AG09309 (cell line): ENCODE data around the gene SNRNP200.

Experiments used
- DNase-seq: peaks from one replicate; pipeline ENCODE4 v3.0.0-alpha.2; 2010; ENCODE audit warnings: low read depth
- H3K4me3 ChIP-seq: 2 replicates; pipeline ENCODE4 v1.5.1; 2011; ENCODE audit warnings: mild to moderate bottlenecking, low read depth, low read length, moderate library complexity; ENCODE audit not compliant: control insufficient read depth
- TF ChIP-seq, protein P1 (sequence below): IDR thresholded peaks from 2 replicates; pipeline ENCODE4 v1.5.1; 2011; ENCODE audit warnings: mild to moderate bottlenecking, low read depth, low read length, inconsistent platforms; ENCODE audit not compliant: insufficient read depth, control insufficient read depth; ENCODE audit errors: missing control alignments

Gene SNRNP200

DNA sequence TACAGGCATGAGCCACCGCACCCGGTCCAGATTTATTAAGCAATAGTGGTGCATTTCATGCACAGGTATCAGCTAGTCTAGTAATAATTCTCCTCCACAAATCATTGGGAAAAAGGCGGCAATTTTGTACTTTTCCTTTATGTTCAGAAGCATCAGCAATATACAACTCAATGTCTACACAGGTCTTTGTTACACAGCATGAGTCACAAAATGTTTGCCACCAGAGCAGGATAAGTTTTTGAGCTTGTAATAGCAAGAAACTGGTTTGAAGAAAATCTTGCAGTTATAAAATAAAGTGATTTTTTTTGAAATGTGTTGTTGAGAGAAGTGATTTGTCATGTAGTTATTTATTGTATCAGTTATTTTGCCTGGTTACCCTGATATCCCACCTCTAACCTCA, 15.0 kb upstream of the SNRNP200 start:
- TF ChIP-seq, protein P1, sequence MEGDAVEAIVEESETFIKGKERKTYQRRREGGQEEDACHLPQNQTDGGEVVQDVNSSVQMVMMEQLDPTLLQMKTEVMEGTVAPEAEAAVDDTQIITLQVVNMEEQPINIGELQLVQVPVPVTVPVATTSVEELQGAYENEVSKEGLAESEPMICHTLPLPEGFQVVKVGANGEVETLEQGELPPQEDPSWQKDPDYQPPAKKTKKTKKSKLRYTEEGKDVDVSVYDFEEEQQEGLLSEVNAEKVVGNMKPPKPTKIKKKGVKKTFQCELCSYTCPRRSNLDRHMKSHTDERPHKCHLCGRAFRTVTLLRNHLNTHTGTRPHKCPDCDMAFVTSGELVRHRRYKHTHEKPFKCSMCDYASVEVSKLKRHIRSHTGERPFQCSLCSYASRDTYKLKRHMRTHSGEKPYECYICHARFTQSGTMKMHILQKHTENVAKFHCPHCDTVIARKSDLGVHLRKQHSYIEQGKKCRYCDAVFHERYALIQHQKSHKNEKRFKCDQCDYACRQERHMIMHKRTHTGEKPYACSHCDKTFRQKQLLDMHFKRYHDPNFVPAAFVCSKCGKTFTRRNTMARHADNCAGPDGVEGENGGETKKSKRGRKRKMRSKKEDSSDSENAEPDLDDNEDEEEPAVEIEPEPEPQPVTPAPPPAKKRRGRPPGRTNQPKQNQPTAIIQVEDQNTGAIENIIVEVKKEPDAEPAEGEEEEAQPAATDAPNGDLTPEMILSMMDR, result no peak
- H3K4me3 ChIP-seq, result no peak overlapping the region
- DNase-seq, result no peak

DNA sequence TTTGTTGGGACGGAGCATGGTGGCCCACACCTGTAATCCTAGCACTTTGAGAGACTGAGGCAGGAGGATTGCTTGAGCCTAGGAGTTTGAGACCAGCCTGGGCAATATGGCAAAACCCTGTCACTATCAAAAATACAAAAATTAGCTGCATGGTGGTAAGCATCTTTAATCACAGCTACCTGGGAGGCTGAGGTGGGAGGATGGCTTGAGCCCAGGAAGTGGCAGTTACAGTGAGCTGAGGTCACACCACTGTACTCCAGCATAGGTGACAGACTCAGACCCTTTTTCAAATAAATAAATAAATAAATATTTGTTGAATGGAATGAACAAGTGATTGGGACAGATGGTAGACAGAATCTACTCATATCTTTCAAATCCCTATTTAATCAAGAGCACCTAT, 14.1 kb upstream of the SNRNP200 start:
- TF ChIP-seq, protein P1, result no peak

DNA sequence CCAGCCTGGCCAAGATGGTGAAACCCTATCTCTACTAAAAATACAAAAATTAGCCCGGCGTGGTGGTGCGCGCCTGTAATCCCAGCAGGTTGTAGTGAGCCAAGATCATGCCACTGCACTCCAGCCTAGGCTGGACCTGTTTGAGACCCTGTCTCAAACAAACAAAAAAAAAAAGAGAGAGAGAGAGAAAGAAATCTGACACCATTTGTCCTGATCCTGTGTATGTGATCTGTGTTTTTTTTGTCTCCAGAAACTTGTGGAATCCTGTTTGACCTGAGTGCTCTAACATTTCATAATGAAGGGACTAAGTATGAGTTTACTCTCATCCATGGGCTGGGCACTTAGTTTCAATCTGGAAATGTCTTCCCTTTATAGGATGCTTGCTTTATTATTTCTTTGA, 13.4 kb upstream of the SNRNP200 start:
- no peak overlapping the region for H3K4me3 ChIP-seq
- DNase-seq, result no peak
- TF ChIP-seq, protein P1, result no peak

More for the DNA sequence above, 14.1 kb upstream of the SNRNP200 start:
- no peak overlapping the region for H3K4me3 ChIP-seq
- no peak for DNase-seq

DNA sequence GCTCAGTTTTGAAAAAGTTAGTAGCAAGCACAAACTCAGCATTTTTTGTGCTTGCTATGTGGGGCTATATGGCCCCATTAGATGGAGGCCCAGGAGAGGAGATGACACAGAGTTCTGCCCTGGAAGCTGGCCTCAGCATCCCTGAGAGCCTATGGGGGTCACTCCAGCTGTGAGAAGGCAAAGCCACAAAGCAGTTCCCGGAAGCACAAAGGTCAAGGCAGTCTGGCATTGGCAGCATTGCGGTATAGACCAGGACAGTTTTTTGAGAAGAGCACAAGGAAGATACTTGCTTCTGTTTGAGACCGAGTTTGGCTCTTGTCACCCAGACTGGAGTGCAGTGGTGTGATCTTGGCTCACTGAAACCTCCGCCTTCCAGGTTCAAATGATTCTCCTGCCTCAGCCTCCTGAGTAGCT, 12.2 kb upstream of the SNRNP200 start:
- no peak for DNase-seq
- H3K4me3 ChIP-seq, result no peak overlapping the region
- TF ChIP-seq, protein P1, result no peak

DNA sequence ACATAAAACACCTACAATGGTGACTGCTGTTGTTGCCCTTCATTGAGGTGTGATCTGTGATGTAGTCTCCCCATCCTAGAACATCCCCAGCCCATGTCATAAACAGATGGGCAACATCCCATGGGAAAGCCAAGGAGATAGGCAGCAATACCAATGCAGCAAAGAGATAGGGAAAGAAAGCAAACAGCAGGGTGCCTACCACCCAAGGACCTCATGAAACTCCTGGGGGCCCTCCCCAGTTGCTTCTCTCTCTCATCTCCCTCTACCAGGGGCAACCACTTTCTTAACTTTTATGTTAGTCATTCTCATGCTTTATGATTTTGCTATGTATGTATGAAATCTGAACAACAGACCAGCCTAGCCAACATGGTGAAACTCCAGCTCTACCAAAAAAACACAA, 11.7 kb upstream of the SNRNP200 start:
- H3K4me3 ChIP-seq, result no peak overlapping the region
- DNase-seq, result no peak
- TF ChIP-seq, protein P1, result no peak

DNA sequence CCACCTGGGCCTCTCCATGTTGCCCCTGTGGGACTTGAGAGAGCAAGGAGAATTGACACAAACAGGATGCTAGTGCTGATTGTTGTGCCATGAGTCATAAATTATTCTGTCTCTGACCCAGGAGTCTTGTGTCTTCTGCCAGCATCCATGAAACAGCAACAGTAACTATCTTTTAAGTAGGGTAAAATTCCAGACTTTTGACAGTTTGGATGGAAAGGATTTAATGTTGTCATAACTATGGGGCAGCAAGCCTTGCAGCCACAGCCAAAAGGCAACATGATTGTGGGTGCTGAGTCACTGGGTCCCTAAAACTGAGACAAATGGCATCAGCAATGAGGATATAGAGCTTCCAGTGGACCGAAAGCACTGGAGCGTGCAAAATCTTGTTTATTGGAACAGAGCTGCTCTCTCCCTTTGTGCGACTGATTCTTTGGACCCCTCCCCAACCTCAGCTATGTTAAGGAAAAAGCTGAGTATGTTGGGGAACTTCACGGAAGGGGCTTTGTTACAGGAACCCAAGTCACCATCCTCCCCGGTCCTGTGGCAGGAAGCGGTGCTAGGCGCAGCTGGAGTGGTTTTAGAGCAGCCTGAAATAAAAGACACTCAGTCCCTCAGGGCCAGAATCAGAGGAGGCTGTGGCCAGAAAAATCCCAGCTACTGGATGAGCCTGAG, 10.2 kb upstream of the SNRNP200 start:
- no peak overlapping the region for H3K4me3 ChIP-seq

More for the DNA sequence above, 10.2 kb upstream of the SNRNP200 start:
- no peak for DNase-seq
- TF ChIP-seq, protein P1, result no peak
